NT2/D1 (cell line): ENCODE measurements around the gene SERPINB1.

Experiments used
- SUZ12 ChIP-seq: IDR thresholded peaks from 2 replicates; pipeline ENCODE4 v1.6.1; 2011; ENCODE audit not compliant: insufficient read length, insufficient read depth; ENCODE audit errors: extremely low read depth
- ZNF274 ChIP-seq: IDR thresholded peaks from 2 replicates; pipeline ENCODE4 v1.6.1; 2011; ENCODE audit warnings: mild to moderate bottlenecking, low read depth, low read length

- no peak for TF ChIP-seq ZNF274
- no peak for TF ChIP-seq SUZ12
These were observed 12.8 kb upstream of the SERPINB1 start for GRCh38 chr6:2854396-2854982.
